ENCODE data around the gene INF2. TPM values are rescaled to one million over a fixed set of nuclear protein-coding genes. Genes with fewer than 3 reads are reported as not detected.

The INF2 gene
- total RNA-seq, 1 experiment from 2014 or later = 58.3 TPM

DNA sequence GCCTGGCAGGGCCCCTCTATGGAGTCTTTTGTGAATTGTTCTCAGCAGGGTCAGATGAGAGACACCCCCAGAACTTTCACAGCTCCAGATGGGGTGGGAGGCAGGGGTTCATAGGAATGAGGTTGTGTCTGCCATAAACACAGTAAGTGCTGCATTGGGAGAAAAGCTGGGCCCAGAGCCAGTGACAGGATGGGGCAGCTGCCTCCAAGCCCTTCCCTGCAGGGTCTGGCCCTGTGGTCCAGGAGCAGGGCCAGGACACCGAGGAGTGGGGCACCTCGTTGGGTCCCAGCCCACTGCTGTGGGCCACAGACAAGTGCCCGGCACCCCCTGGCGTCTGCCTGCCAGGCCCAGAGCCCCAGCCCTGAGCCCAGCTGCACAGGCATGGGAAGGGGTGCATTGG, 13.3 kb downstream of the INF2 start:
- H3K9me3 ChIP-seq (ENCODE audit: control insufficient read depth, low read depth, low read length) = no peaks in the 10 kb centered on the region
- H2AFZ ChIP-seq (ENCODE audit: low read length) = no peak overlapping the region
- no peak overlapping the region for H4K5ac ChIP-seq (ENCODE audit: insufficient read length, low read depth, low read length)
- no peak overlapping the region for H3K4me2 ChIP-seq (ENCODE audit: insufficient read depth, insufficient read length, low read length)
- no peak overlapping the region for H2AK5ac ChIP-seq (ENCODE audit: insufficient read length, low read length)
- no peaks in the 10 kb centered on the region for H3K79me2 ChIP-seq (ENCODE audit: insufficient read depth, low read length)
- Mint-ChIP-seq H3K4me1 (peaks cover 8 to 27% of the 10 kb centered on the region in 2 experiments), H3K4me3 (no peak overlapping the region), H3K27me3 (ENCODE audit: low read depth) (no peaks in the 10 kb centered on the region; the same call in 1 of the 2 replicates), H3K9me3 (peaks cover 7 to 12% of the 10 kb centered on the region in 2 experiments), H3K36me3 (ENCODE audit: insufficient read depth in 1 of 3, low read depth in 3 of 3) (peaks cover 23 to 28% (median 24%) of the 10 kb centered on the region in 3 experiments), H3K27ac (no peak overlapping the region)
- no peak overlapping the region for H3K23ac ChIP-seq (ENCODE audit: insufficient read length, low read depth, low read length)
- no peaks in the 10 kb centered on the region for H3K27me3 ChIP-seq (ENCODE audit: insufficient read depth, low read length)
- no peak overlapping the region; the same call in 1 of the 2 replicates for H3K14ac ChIP-seq (ENCODE audit: insufficient read depth, low read length)
- no CpG with 5 or more reads among the region's 4 CpGs for WGBS (ENCODE audit: extremely low coverage, insufficient read length, low lambda C conversion rate)
- H4K91ac ChIP-seq (ENCODE audit: insufficient read length, low read depth, low read length) = no peak overlapping the region
- no peaks in the 10 kb centered on the region for H3K4me1 ChIP-seq (ENCODE audit: insufficient read depth, low read length)
- H3K9ac ChIP-seq (ENCODE audit: extremely low read depth, insufficient read length, low read length) = no peak overlapping the region
- no peaks in the 10 kb centered on the region for H3K23me2 ChIP-seq (ENCODE audit: insufficient read length, low read depth, low read length, poor library complexity, severe bottlenecking)
- TF ChIP-seq CTCF (conservative IDR thresholded peaks at IDR 0.05) = no peak
- no peak overlapping the region for H3K56ac ChIP-seq (ENCODE audit: insufficient read length, low read depth, low read length)
- no peaks in the 10 kb centered on the region for H3K79me1 ChIP-seq (ENCODE audit: insufficient read depth, low read depth, low read length, poor library complexity, severe bottlenecking)
- H3K27ac ChIP-seq (ENCODE audit: insufficient read length, low read depth, low read length) = no peak overlapping the region
- no peaks in the 10 kb centered on the region for H4K20me1 ChIP-seq (ENCODE audit: control insufficient read depth, insufficient read depth, insufficient read length)
- no peak overlapping the region for H4K8ac ChIP-seq (replicated peaks; ENCODE audit: insufficient read length, low read depth, low read length)
- H2BK5ac ChIP-seq (ENCODE audit: insufficient read length, low read length) = no peak overlapping the region
- H3K4ac ChIP-seq (ENCODE audit: low read depth, low read length) = no peak overlapping the region
- H2BK12ac ChIP-seq (ENCODE audit: insufficient read length, low read depth, low read length) = no peak overlapping the region
- no peak overlapping the region for H2BK20ac ChIP-seq (ENCODE audit: low read depth, low read length, poor library complexity, severe bottlenecking)
- no peak overlapping the region for H3T11ph ChIP-seq (ENCODE audit: low read length)
- no peak for DNase-seq
- H3K18ac ChIP-seq (ENCODE audit: insufficient read length, low read depth, low read length) = no peak overlapping the region
- no peak overlapping the region for H2BK15ac ChIP-seq (ENCODE audit: low read depth, low read length)
- H2BK120ac ChIP-seq (ENCODE audit: low read depth, low read length, poor library complexity, severe bottlenecking) = no peak overlapping the region

All from H9 (cell line).